ENCODE results near the gene TMEM259.

DNA sequence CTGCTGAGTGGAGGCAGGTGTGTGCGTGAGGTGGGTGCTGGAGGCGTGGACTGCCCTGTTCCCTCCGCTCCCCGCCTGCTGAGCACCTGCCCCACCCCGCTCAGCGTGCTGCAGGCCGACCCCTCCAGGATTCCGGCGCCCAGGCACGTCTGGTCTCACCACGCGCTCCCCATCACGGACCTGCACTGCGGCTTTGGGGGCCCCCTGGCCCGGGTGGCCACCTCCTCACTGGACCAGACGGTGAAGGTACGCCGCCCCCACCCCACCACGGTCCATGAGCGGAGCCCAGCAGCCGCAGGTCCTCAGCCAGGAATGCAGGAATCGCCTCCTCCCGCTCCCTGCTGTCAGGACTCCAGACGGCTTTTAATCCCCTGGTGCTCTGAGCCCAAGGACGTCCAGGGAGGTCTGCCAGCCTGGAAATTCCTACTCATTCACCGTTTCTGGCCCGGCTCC, 30.8 kb downstream of the TMEM259 start:
- TF ChIP-seq CTCF (IDR thresholded peaks at IDR 0.05), result no peak
- TF ChIP-seq POLR2A (IDR thresholded peaks at IDR 0.05), result no peak

All from body of pancreas (tissue), 4 donors.